D721Med (cell line): ENCODE data around the gene NACC2.

Experiments
- DNase-seq: peaks from one replicate; pipeline ENCODE4 v3.0.0; 2011; ENCODE audit warnings: low spot score; ENCODE audit not compliant: insufficient read length
- FAIRE-seq: peaks from 2 replicates; lab custom pipeline; 2011; peaks lifted over from hg19 to GRCh38; lab: Jason Lieb, UNC
- CTCF ChIP-seq: IDR thresholded peaks from 2 replicates; pipeline ENCODE4 v1.5.1; 2012; ENCODE audit warnings: mild to moderate bottlenecking, control low read depth; ENCODE audit not compliant: insufficient read depth; ENCODE audit errors: missing control alignments

NACC2 gene

GRCh38 chr9:136018257-136019031 lies 76.6 kb downstream of the NACC2 start:
- DNase-seq = no peak
- no peak for FAIRE-seq
- no peak for TF ChIP-seq CTCF

- no peak for DNase-seq
- no peak for FAIRE-seq
- TF ChIP-seq CTCF = no peak
Observed at GRCh38 chr9:136017289-136018190, 77.5 kb downstream of the NACC2 start.

GRCh38 chr9:136016572-136017288 lies 78.4 kb downstream of the NACC2 start:
- DNase-seq = no peak
- TF ChIP-seq CTCF = no peak
- no peak for FAIRE-seq

- TF ChIP-seq CTCF = no peak
- FAIRE-seq (no peak), DNase-seq (no peak)
Observed at GRCh38 chr9:136015656-136016571, 79.2 kb downstream of the NACC2 start.

- FAIRE-seq (no peak), DNase-seq (no peak)
- TF ChIP-seq CTCF = no peak
Observed at GRCh38 chr9:136014924-136015633, 80.0 kb downstream of the NACC2 start.
